Measurements from ENCODE around the gene DEAF1. TPM values are rescaled to one million over a fixed set of nuclear protein-coding genes. Genes with fewer than 3 reads are reported as not detected.
A peak's percentile ranks its signal among the peaks of the same experiment; 100 is the strongest.

The DEAF1 gene
- total RNA-seq, 1 donor from 2014 or later: 48.1 TPM

DNA sequence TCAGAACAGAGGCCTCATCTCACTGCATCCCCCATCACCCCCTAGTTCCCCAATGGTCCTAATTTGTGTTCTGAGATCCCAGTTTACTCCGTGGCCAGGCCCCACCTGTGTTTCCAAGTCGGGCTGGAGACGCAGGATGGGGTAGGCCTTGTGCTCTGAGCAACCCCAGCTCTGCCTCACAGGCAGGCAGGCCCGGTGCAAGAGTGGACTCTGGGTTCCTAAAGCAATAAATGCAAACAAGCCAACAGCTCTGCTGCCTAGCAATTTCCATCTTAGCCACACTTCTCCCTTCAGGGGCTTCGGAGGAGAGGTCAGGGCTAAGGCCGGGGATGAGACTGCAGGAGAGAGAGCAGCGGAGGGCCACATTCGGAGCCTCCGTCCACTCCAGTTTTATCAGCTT lies 8.5 kb upstream of the DEAF1 start:
- H3K9me3 Mint-ChIP-seq: no peaks in the 10 kb centered on the region
- H3K27me3 Mint-ChIP-seq: peaks cover 2% of the 10 kb centered on the region
- DNase-seq (ENCODE audit: extremely low spot score, unreplicated experiment): no peak
- no peaks in the 10 kb centered on the region for H3K4me1 Mint-ChIP-seq (ENCODE audit: unreplicated experiment)
- TF ChIP-seq CTCF (conservative IDR thresholded peaks at IDR 0.05): no peak
- no peak overlapping the region for H3K4me3 Mint-ChIP-seq
- no peaks in the 10 kb centered on the region for H3K36me3 Mint-ChIP-seq
- H3K27ac Mint-ChIP-seq: peak overlapping the region; percentile 50

- no peak for DNase-seq (ENCODE audit: extremely low spot score, unreplicated experiment)
- Mint-ChIP-seq H3K4me1 (ENCODE audit: unreplicated experiment) (peaks cover 3% of the 10 kb centered on the region), H3K27me3 (peaks cover 2% of the 10 kb centered on the region), H3K27ac (no peak overlapping the region), H3K36me3 (no peaks in the 10 kb centered on the region), H3K9me3 (no peaks in the 10 kb centered on the region), H3K4me3 (no peak overlapping the region)
- TF ChIP-seq CTCF (conservative IDR thresholded peaks at IDR 0.05): no peak
Observed at GRCh38 chr11:702462-703461, 7.7 kb upstream of the DEAF1 start.

GRCh38 chr11:701741-702461 lies 6.9 kb upstream of the DEAF1 start:
- no peak overlapping the region for H3K27ac Mint-ChIP-seq
- no peak overlapping the region for H3K4me3 Mint-ChIP-seq
- no peaks in the 10 kb centered on the region for H3K27me3 Mint-ChIP-seq
- DNase-seq (ENCODE audit: extremely low spot score, unreplicated experiment): no peak
- TF ChIP-seq CTCF (conservative IDR thresholded peaks at IDR 0.05): no peak
- H3K36me3 Mint-ChIP-seq: no peaks in the 10 kb centered on the region
- no peaks in the 10 kb centered on the region for H3K9me3 Mint-ChIP-seq
- peaks cover 10% of the 10 kb centered on the region for H3K4me1 Mint-ChIP-seq (ENCODE audit: unreplicated experiment)

DNA sequence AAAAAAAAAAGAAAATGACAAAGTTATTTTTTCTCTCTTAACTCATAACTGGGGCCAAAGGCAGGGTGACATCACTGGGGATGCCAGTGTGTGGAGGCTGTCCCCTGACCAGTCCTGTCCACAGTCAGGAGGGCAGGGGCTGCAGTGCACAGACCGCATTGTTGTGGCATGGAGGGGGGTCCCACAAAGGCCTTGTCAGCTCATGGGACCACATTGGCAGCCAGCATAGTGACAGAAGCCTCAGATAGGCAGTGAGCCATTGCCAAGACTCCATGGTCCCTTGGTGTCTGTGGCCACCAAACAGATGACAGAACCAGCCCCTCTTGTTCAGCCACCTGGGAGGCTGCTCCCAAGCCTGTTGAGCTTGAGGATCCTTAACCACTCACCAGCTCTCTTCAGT lies 4.7 kb upstream of the DEAF1 start:
- TF ChIP-seq CTCF (conservative IDR thresholded peaks at IDR 0.05): no peak
- DNase-seq (ENCODE audit: extremely low spot score, unreplicated experiment): no peak
- peaks cover 14% of the 10 kb centered on the region for H3K4me1 Mint-ChIP-seq (ENCODE audit: unreplicated experiment)
- no peaks in the 10 kb centered on the region for H3K27me3 Mint-ChIP-seq
- H3K9me3 Mint-ChIP-seq: no peaks in the 10 kb centered on the region
- no peak overlapping the region for H3K4me3 Mint-ChIP-seq
- no peak overlapping the region for H3K27ac Mint-ChIP-seq
- H3K36me3 Mint-ChIP-seq: no peaks in the 10 kb centered on the region

DNA sequence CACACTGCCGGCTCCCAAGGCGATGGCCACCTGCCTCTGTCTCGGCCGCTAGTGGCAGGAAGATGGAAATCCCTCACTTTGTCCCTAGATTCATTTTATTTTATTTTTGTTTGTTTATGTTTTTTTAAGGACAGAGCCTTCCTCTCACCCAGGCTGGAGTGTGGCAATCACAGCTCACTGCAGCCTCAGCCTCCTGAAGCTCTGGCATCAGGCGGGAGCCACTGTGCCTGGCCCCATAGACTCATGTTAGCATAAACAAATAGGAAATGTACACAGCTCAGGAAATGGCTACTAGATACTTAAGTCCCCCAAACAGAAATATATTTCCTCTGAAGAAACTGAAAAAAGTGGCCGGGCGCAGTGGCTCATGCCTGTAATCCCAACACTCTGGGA lies 4.1 kb upstream of the DEAF1 start:
- DNase-seq (ENCODE audit: extremely low spot score, unreplicated experiment): no peak
- Mint-ChIP-seq H3K4me3 (no peak overlapping the region), H3K27ac (no peak overlapping the region), H3K9me3 (no peaks in the 10 kb centered on the region), H3K36me3 (no peaks in the 10 kb centered on the region), H3K4me1 (ENCODE audit: unreplicated experiment) (peaks cover 14% of the 10 kb centered on the region), H3K27me3 (no peaks in the 10 kb centered on the region)
- TF ChIP-seq CTCF (conservative IDR thresholded peaks at IDR 0.05): no peak
